ENCODE results near the gene RARS2.

DNA sequence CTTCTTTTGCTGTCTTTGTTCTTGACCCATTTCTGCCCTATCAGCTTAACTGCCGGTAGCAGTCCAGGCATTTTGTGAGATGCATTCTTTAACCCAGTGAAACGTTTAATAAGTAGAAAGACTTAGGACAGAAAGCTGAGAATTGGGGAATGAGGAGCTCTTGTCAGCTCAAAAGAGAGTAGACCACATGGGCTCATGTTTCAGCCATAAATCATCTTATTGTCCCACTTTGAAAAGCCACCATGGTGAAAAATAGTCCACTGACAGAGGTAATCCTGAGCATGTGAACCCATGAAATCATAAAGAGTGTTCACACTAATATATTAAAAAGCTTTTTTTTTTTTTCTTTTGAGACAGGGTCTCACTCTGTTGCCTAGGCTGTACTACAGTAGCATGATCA lies 16.4 kb upstream of the RARS2 start:
- TF ChIP-seq, protein P1, sequence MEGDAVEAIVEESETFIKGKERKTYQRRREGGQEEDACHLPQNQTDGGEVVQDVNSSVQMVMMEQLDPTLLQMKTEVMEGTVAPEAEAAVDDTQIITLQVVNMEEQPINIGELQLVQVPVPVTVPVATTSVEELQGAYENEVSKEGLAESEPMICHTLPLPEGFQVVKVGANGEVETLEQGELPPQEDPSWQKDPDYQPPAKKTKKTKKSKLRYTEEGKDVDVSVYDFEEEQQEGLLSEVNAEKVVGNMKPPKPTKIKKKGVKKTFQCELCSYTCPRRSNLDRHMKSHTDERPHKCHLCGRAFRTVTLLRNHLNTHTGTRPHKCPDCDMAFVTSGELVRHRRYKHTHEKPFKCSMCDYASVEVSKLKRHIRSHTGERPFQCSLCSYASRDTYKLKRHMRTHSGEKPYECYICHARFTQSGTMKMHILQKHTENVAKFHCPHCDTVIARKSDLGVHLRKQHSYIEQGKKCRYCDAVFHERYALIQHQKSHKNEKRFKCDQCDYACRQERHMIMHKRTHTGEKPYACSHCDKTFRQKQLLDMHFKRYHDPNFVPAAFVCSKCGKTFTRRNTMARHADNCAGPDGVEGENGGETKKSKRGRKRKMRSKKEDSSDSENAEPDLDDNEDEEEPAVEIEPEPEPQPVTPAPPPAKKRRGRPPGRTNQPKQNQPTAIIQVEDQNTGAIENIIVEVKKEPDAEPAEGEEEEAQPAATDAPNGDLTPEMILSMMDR (conservative IDR thresholded peaks at IDR 0.05; ENCODE audit: low read depth, low read length) = no peak
- no peak for TF ChIP-seq EZH2 (IDR thresholded peaks at IDR 0.05; ENCODE audit: borderline replicate concordance, low read depth, low read length, poor library complexity, severe bottlenecking)
